Fibroblast of villous mesenchyme (primary cell): ENCODE measurements around the gene NCKAP5. TPM values are rescaled to one million over a fixed set of nuclear protein-coding genes. Genes with fewer than 3 reads are reported as not detected.

Experiments
- DNase-seq: peaks from one replicate; pipeline ENCODE4 v3.0.0-alpha.2; 2010; ENCODE audit warnings: low read depth
- H3K4me3 ChIP-seq: 2 replicates; pipeline ENCODE4 v1.5.1; 2011; ENCODE audit warnings: low read depth, mild to moderate bottlenecking, low read length
- total RNA-seq: library from RNA; depleted of rRNA; stranded (reverse); fragments of >200 nt; gene quantifications from 2 replicates; pipeline ENCODE4 v1.2.3, GENCODE V29; 2012
- TF ChIP-seq, protein P1 (sequence below): IDR thresholded peaks from 2 replicates; pipeline ENCODE4 v1.5.1; 2012; ENCODE audit warnings: low read depth, mild to moderate bottlenecking, low read length; ENCODE audit not compliant: insufficient read depth

The NCKAP5 gene
- total RNA-seq, 1 donor: 47.9 TPM

- TF ChIP-seq, protein P1, sequence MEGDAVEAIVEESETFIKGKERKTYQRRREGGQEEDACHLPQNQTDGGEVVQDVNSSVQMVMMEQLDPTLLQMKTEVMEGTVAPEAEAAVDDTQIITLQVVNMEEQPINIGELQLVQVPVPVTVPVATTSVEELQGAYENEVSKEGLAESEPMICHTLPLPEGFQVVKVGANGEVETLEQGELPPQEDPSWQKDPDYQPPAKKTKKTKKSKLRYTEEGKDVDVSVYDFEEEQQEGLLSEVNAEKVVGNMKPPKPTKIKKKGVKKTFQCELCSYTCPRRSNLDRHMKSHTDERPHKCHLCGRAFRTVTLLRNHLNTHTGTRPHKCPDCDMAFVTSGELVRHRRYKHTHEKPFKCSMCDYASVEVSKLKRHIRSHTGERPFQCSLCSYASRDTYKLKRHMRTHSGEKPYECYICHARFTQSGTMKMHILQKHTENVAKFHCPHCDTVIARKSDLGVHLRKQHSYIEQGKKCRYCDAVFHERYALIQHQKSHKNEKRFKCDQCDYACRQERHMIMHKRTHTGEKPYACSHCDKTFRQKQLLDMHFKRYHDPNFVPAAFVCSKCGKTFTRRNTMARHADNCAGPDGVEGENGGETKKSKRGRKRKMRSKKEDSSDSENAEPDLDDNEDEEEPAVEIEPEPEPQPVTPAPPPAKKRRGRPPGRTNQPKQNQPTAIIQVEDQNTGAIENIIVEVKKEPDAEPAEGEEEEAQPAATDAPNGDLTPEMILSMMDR: no peak
- H3K4me3 ChIP-seq: no peak overlapping the region
- DNase-seq: peak; percentile 29
These were observed 708.0 kb downstream of the NCKAP5 start for GRCh38 chr2:132860220-132860619.

DNA sequence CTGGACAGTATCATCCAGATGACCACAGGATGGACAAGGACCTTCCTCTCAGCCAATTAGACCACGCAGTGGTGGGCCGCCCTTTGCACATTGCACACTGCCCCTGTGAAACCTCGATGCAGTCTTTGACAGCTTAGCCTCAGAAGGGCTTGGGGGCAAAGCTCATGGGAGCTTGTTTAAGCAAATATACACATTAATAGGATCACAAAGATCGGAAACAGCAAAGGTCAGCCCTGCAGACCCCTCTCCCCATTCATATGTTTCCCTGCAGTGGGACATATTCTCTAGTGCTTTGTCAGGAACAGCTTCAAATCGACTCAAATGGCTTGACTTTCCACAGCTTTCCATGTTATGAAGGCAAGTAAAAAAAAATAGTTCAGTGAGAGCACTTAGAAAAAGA lies 708.7 kb downstream of the NCKAP5 start:
- no peak overlapping the region for H3K4me3 ChIP-seq
- DNase-seq: no peak
- TF ChIP-seq, protein P1: no peak

DNA sequence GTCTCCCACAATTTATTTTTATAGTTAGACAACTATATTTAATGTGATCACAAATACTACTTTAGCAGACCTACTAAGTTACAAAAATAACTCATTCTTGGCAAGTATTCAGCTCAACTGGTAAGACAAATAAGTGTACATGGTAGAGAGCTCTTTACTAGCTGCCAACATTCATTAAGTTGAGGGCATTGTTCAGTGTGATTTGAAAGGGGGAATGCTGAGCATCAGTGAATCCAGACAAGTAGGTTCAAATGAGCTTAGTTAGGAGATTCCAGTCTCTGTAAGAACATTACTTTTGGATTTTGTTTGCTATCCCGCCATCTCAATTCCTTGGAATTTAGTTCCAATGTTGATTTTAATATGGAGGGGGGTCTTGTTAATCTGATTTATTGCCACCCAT lies 710.9 kb downstream of the NCKAP5 start:
- DNase-seq: no peak
- no peak overlapping the region for H3K4me3 ChIP-seq
- TF ChIP-seq, protein P1: no peak

DNA sequence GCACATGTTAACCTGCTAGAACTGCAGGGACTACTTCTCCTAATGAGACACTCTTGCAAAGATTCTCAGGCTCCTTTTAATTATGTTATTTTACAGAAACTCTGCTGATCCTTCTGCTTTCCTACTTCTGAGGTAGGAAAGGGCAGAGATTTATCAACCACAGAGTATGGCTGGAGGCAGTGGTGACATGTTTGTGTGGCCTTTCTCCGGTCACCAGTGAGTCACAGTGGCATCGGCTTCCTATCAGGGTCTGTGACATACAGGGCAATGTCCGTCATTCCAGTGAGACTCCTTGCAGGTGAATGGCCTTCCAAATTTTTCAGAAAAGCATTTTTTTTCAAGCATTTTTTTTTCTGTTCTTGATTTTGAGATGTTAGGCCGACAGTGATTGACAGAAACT lies 717.6 kb downstream of the NCKAP5 start:
- TF ChIP-seq, protein P1: no peak
- H3K4me3 ChIP-seq: no peak overlapping the region
- no peak for DNase-seq

- no peak overlapping the region for H3K4me3 ChIP-seq
- TF ChIP-seq, protein P1: no peak
- DNase-seq: no peak
These were observed 719.1 kb downstream of the NCKAP5 start for GRCh38 chr2:132849118-132849517.

GRCh38 chr2:132845339-132845738 lies 722.9 kb downstream of the NCKAP5 start:
- TF ChIP-seq, protein P1: no peak
- no peak overlapping the region for H3K4me3 ChIP-seq
- no peak for DNase-seq

GRCh38 chr2:132844585-132844984 lies 723.7 kb downstream of the NCKAP5 start:
- DNase-seq: no peak
- H3K4me3 ChIP-seq: no peak overlapping the region
- TF ChIP-seq, protein P1: no peak
